Esophagus (tissue), 2 donors: Measurements from ENCODE around the gene KLHDC3. TPM values are rescaled to one million over a fixed set of nuclear protein-coding genes. Genes with fewer than 3 reads are reported as not detected.

Source experiments
- H3K27ac ChIP-seq, 2 donors: one replicate each; pipeline ENCODE4 v1.5.1; 2013; ENCODE audit warnings: low read depth in 2 of 2, mild to moderate bottlenecking in 2 of 2, inconsistent platforms in 1 of 2, low read length in 1 of 2, moderate library complexity in 1 of 2
- H3K27me3 ChIP-seq, 2 donors: one replicate each; pipeline ENCODE4 v1.6.1; 2013; ENCODE audit warnings: low read length in 2 of 2, control low read depth in 1 of 2, mild to moderate bottlenecking in 1 of 2; ENCODE audit not compliant: insufficient read depth in 2 of 2, control insufficient read depth in 1 of 2
- H3K36me3 ChIP-seq, 2 donors: one replicate each; pipeline ENCODE4 v1.6.1; 2013; ENCODE audit warnings: low read length in 1 of 2; ENCODE audit not compliant: control insufficient read depth in 2 of 2, insufficient read depth in 2 of 2
- H3K4me1 ChIP-seq, 2 donors: one replicate each; pipeline ENCODE4 v1.6.1; 2013; ENCODE audit warnings: low read length in 1 of 2; ENCODE audit not compliant: control insufficient read depth in 2 of 2, insufficient read depth in 2 of 2
- H3K4me3 ChIP-seq, 2 donors: one replicate each; pipeline ENCODE4 v1.5.1; 2013; ENCODE audit warnings: low read length in 2 of 2, mild to moderate bottlenecking in 2 of 2, low read depth in 1 of 2, moderate library complexity in 1 of 2
- H3K9me3 ChIP-seq, 2 donors: one replicate each; pipeline ENCODE4 v1.6.1; 2013; ENCODE audit warnings: mild to moderate bottlenecking in 2 of 2, low read depth in 1 of 2, low read length in 1 of 2, moderate library complexity in 1 of 2; ENCODE audit not compliant: control insufficient read depth in 2 of 2, insufficient read depth in 1 of 2
- WGBS, 2 donors: extraction: QIAGEN DNeasy Blood & Tissue Kit; methylation state at CpG; one replicate each; pipeline ENCODE4 v1.1.7; 2013; 5-methylcytosine and 5-hydroxymethylcytosine counted together
- polyA plus RNA-seq, 2 donors: library from polyadenylated mRNA; stranded (reverse); fragments of 200-250 nt; gene quantifications; one replicate each; pipeline ENCODE4 v1.2.3, GENCODE V29; 2013
- donor health status: healthy with polysubstance abuse.
- donor health status: Bipolar disorder and iron deficiency.

The KLHDC3 gene
- polyA plus RNA-seq, 2 donors = 39.3 to 40.9 TPM

- 75 to 85% methylated on average over 12 of the region's 12 CpGs for WGBS, 2 donors
- Histone ChIP-seq H3K9me3 (no peaks in the 10 kb centered on the region), H3K27me3 (no peaks in the 10 kb centered on the region), H3K36me3 (peaks cover 0 to 15% of the 10 kb centered on the region in 2 donors), H3K4me3 (no peak overlapping the region), H3K27ac (no peak overlapping the region), H3K4me1 (peaks cover 0 to 2% of the 10 kb centered on the region in 2 donors)
These were observed 46.9 kb downstream of the KLHDC3 start for GRCh38 chr6:43060755-43061633.

- 69 to 73% methylated on average over 2 of the region's 2 CpGs for WGBS, 2 donors
These were observed 47.8 kb downstream of the KLHDC3 start for GRCh38 chr6:43061861-43062260.

GRCh38 chr6:43062818-43063217 is 48.8 kb downstream of the KLHDC3 start:
- Histone ChIP-seq H3K4me1 (peaks cover 0 to 2% of the 10 kb centered on the region in 2 donors), H3K9me3 (no peaks in the 10 kb centered on the region), H3K27ac (no peak overlapping the region), H3K4me3 (no peak overlapping the region), H3K27me3 (no peaks in the 10 kb centered on the region), H3K36me3 (peaks cover 0 to 16% of the 10 kb centered on the region in 2 donors)
- WGBS, 2 donors = 90 to 91% methylated on average over 12 of the region's 12 CpGs

More at GRCh38 chr6:43061861-43062260, 47.8 kb downstream of the KLHDC3 start:
- H3K9me3 ChIP-seq = no peaks in the 10 kb centered on the region
- H3K4me1 ChIP-seq = peaks cover 0 to 2% of the 10 kb centered on the region in 2 donors
- no peak overlapping the region for H3K4me3 ChIP-seq
- no peak overlapping the region for H3K27ac ChIP-seq
- peaks cover 0 to 16% of the 10 kb centered on the region in 2 donors for H3K36me3 ChIP-seq
- no peaks in the 10 kb centered on the region for H3K27me3 ChIP-seq

GRCh38 chr6:43070028-43070632 is 56.1 kb downstream of the KLHDC3 start:
- WGBS, 2 donors = 56 to 60% methylated on average over 6 of the region's 6 CpGs
- Histone ChIP-seq H3K36me3 (peaks cover 2 to 16% of the 10 kb centered on the region in 2 donors), H3K27me3 (no peaks in the 10 kb centered on the region), H3K4me3 (no peak overlapping the region), H3K9me3 (no peaks in the 10 kb centered on the region), H3K27ac (no peak overlapping the region), H3K4me1 (no peaks in the 10 kb centered on the region)

Other genes starting within 250 kb of the KLHDC3 start
- gene BICRAL, start 232.2 kb upstream of the KLHDC3 start, polyA plus RNA-seq = 1 to 10 TPM; 2.4 to 3.0 TPM
- 10 to 100 TPM; 32.7 to 39.4 TPM for gene RPL7L1, start 134.6 kb upstream of the KLHDC3 start, polyA plus RNA-seq
- not detected for gene PTCRA, start 98.2 kb upstream of the KLHDC3 start, polyA plus RNA-seq
- 10 to 100 TPM; 14.2 to 15.1 TPM for gene CNPY3, start 84.8 kb upstream of the KLHDC3 start, polyA plus RNA-seq
- gene GNMT, start 53.5 kb upstream of the KLHDC3 start, polyA plus RNA-seq = under 1 TPM; 0.18 to 0.67 TPM
- 10 to 100 TPM; 13.1 to 13.7 TPM for gene PEX6, start 35.1 kb upstream of the KLHDC3 start, polyA plus RNA-seq
- gene PPP2R5D, start 29.7 kb upstream of the KLHDC3 start, polyA plus RNA-seq = 10 to 100 TPM; 16.7 to 17.4 TPM
- 10 to 100 TPM; 83.0 to 95.6 TPM for gene MEA1, start 303 bp upstream of the KLHDC3 start, polyA plus RNA-seq
- gene RRP36, start 7.4 kb downstream of the KLHDC3 start, polyA plus RNA-seq = 10 to 100 TPM; 18.4 to 40.3 TPM
- 1 to 10 TPM; 5.1 to 5.5 TPM for gene CUL7, start 39.6 kb downstream of the KLHDC3 start, polyA plus RNA-seq
- gene MRPL2, start 45.2 kb downstream of the KLHDC3 start, polyA plus RNA-seq = 10 to 100 TPM; 48.9 to 54.6 TPM
- gene KLC4, start 45.4 kb downstream of the KLHDC3 start, polyA plus RNA-seq = 10 to 100 TPM in 1 of 2 donors, 1 to 10 TPM in 1; 8.4 to 15.3 TPM
- gene PTK7, start 62.1 kb downstream of the KLHDC3 start, polyA plus RNA-seq = 10 to 100 TPM; 25.8 to 39.7 TPM
- 10 to 100 TPM; 17.1 to 23.7 TPM for gene SRF, start 157.0 kb downstream of the KLHDC3 start, polyA plus RNA-seq
- gene CUL9, start 167.9 kb downstream of the KLHDC3 start, polyA plus RNA-seq = 10 to 100 TPM; 26.6 to 64.9 TPM
- gene DNPH1, start 215.2 kb downstream of the KLHDC3 start, polyA plus RNA-seq = 100 to 1,000 TPM in 1 of 2 donors, 10 to 100 TPM in 1; 62.3 to 115 TPM
- under 1 TPM; 0.02 TPM for gene TTBK1, start 229.2 kb downstream of the KLHDC3 start, polyA plus RNA-seq